Ovary (tissue), 9 donors: ENCODE results near the gene SLC35E4. TPM values are rescaled to one million over a fixed set of nuclear protein-coding genes. Genes with fewer than 3 reads are reported as not detected.
"Not testable (repeated sequence)": the region's sequence is repeated elsewhere in the genome, so short reads cannot be mapped to it uniquely, and the experiment has no call there.

Experiments used
- DNase-seq, 5 donors: peaks; one replicate each; pipeline ENCODE4 v3.0.0-alpha.2; 2019 to 2020
- H3K27ac ChIP-seq, 2 donors: fragments of 200-600 bp; one replicate each; pipeline versions ENCODE4 v1.5.1 to v1.8.0; 2019 to 2022
- H3K27me3 ChIP-seq: fragments of 200-600 bp; one replicate; pipeline ENCODE4 v1.8.0; 2022
- H3K36me3 ChIP-seq: fragments of 200-600 bp; sonication (generic); one replicate; pipeline ENCODE4 v1.5.1; 2019
- H3K4me1 ChIP-seq: one replicate; pipeline ENCODE4 v1.8.1; 2013; ENCODE audit warnings: mild to moderate bottlenecking, moderate library complexity; ENCODE audit not compliant: insufficient read depth
- H3K4me3 ChIP-seq: fragments of 200-600 bp; sonication (generic); one replicate; pipeline ENCODE4 v1.5.1; 2017
- H3K9me3 ChIP-seq, 2 donors: fragments of 200-600 bp in 1 of 2; sonication (generic) in 1 of 2; one replicate each; pipeline versions ENCODE4 v1.5.1 to v1.8.1; 2013 to 2019; ENCODE audit warnings: mild to moderate bottlenecking in 1 of 2, moderate library complexity in 1 of 2
- EP300 ChIP-seq: sonication (generic); formaldehyde crosslinking; IDR thresholded peaks from one replicate; pipeline ENCODE4 v1.6.1; 2017; ENCODE audit warnings: antibody characterized with exemption
- POLR2A ChIP-seq: fragments of 450-650 bp; IDR thresholded peaks from one replicate; pipeline ENCODE4 v1.6.1; 2017; ENCODE audit warnings: antibody characterized with exemption, mild to moderate bottlenecking, moderate library complexity
- WGBS, 3 donors: extraction: QIAGEN DNeasy Blood & Tissue Kit in 1 of 3; methylation state at CpG; one replicate each; pipeline versions ENCODE4 v1.1.5 to v1.1.7; 2013 to 2017; 5-methylcytosine and 5-hydroxymethylcytosine counted together
- intact Hi-C, 4 donors: fragments of 100-400 bp; cut with DNase I; formaldehyde crosslinking; loops; one replicate each; pipeline versions ENCODE4 v1.11.0 to v1.15.1; 2022 to 2023
- polyA plus RNA-seq, 2 donors: library from polyadenylated mRNA; stranded (reverse); fragments of 200-250 nt in 1 of 2; fragments of 350-450 nt in 1 of 2; fragmentation: Illumina TruSeq in 1 of 2; extraction: RNeasy Lipid Tissue Mini Kit (QIAGEN cat#74804) in 1 of 2; gene quantifications; one replicate each; pipeline ENCODE4 v1.2.3, GENCODE V29; 2013 to 2014
- total RNA-seq, 7 donors: library from RNA; depleted of rRNA in 2 of 7; stranded (reverse); fragments of >200 nt in 2 of 7; fragmentation: NEBNext Ultra II Directional in 3 of 7; extraction: Animal tissue kit (Norgen Biotek cat#: 25700) in 3 of 7; gene quantifications; one replicate each; pipeline versions ENCODE4 v1.1.0 to v1.2.4, GENCODE V29; 2016 to 2023
- TF ChIP-seq, protein P1 (sequence below), 3 donors: fragments of 450-650 bp in 2 of 3; fragments of 200-600 bp in 1 of 3; IDR thresholded peaks; one replicate each; pipeline versions ENCODE4 v1.5.1 to v1.8.0; 2016 to 2022; ENCODE audit warnings: antibody characterized with exemption in 3 of 3, mild to moderate bottlenecking in 1 of 3
- donor health status: DM: no; HTN: no; CAD: no; lungs with moderate emphysema.
- donor health status: DM: no; HTN: no; CAD: no.
- donor health status: Bipolar disorder and iron deficiency.
- donor health status: DM: yes; HTN: yes; CAD: no.
- donor health status: DM: no; HTN: no; CAD: no.
- donor health status: DM: yes; HTN: yes; CAD: no.

SLC35E4 gene
- total and polyA plus RNA-seq, 9 donors = 0.90 to 6.7 (median 3.5) TPM

DNA sequence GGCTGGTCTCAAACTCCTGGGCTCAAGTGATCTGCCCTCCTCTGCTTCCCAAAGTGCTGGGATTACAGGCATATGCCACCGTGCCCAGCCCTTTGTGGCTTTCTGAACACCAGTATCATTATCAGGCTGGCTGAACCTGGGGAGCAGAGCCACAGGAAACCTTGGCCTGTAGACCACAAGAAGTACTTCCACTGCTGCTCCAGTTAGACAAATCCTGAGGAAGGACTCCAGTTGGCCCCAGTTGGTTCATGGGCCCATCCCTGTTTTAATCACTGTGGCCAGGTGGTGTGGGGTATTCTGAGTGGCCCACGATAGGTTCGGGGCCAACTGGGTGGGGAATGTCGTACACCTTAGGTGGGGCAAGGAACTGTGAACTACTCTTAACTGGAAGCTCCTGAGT lies 37.6 kb downstream of the SLC35E4 start:
- H3K4me1 ChIP-seq = no peaks in the 10 kb centered on the region
- no peak overlapping the region for H3K27ac ChIP-seq
- DNase-seq = no peak
- TF ChIP-seq POLR2A (no peak), EP300 (no peak)
- TF ChIP-seq, protein P1, sequence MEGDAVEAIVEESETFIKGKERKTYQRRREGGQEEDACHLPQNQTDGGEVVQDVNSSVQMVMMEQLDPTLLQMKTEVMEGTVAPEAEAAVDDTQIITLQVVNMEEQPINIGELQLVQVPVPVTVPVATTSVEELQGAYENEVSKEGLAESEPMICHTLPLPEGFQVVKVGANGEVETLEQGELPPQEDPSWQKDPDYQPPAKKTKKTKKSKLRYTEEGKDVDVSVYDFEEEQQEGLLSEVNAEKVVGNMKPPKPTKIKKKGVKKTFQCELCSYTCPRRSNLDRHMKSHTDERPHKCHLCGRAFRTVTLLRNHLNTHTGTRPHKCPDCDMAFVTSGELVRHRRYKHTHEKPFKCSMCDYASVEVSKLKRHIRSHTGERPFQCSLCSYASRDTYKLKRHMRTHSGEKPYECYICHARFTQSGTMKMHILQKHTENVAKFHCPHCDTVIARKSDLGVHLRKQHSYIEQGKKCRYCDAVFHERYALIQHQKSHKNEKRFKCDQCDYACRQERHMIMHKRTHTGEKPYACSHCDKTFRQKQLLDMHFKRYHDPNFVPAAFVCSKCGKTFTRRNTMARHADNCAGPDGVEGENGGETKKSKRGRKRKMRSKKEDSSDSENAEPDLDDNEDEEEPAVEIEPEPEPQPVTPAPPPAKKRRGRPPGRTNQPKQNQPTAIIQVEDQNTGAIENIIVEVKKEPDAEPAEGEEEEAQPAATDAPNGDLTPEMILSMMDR (IDR thresholded peaks at IDR 0.05) = no peak
- H3K9me3 ChIP-seq = no peaks in the 10 kb centered on the region
- WGBS, 3 donors = 90 to 92% (median 91%) methylated on average over 4 of the region's 4 CpGs
- intact Hi-C loops = no loop called here
- no peaks in the 10 kb centered on the region for H3K36me3 ChIP-seq
- no peak overlapping the region for H3K4me3 ChIP-seq
- H3K27me3 ChIP-seq = no peaks in the 10 kb centered on the region

DNA sequence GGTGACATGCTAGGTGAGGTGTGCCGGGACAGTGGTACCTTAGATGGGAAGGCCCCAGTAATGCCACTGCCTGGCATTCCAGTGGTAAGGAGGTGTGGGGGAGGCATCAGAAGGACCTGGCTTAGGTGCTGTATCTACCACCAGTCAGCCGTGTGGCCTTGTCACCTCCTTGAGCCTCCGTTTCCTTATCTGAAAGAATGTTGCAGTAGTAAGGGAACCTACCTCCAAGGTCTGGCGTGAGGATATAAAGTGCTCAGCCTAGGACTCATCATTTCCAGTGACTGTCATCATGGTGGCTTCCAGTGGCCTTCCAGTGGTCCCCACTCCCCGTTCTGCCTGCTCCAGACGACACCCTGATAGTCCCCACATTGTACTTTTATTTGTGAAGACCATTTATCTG lies 38.9 kb downstream of the SLC35E4 start:
- DNase-seq = no peak
- Histone ChIP-seq H3K4me3 (no peak overlapping the region), H3K27me3 (no peaks in the 10 kb centered on the region), H3K36me3 (no peaks in the 10 kb centered on the region), H3K27ac (no peak overlapping the region), H3K9me3 (no peaks in the 10 kb centered on the region), H3K4me1 (no peaks in the 10 kb centered on the region)
- TF ChIP-seq POLR2A (no peak), EP300 (no peak)
- TF ChIP-seq, protein P1 (IDR thresholded peaks at IDR 0.05) = no peak
- WGBS, 3 donors = 83 to 91% (median 88%) methylated on average over 6 of the region's 6 CpGs
- intact Hi-C loops = no loop called here

DNA sequence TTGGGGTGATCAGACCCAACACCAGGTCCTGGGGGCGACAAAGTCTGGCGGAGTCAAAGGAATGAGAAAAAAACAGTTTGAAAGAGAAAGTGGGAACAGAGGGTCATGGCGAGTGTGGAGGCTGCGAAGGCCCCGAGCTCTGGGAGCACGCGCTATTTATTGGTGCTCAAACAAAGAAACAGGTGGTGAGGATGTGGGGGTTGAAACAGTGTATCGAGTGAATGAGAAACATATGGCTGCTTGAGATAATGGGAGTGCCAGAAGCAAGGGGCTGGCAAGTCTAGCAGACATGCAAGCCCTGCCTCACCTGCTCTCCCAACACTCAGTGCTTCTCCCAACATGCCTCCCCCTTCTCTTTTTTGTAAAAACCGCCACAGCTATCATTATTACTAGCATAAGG lies 39.9 kb downstream of the SLC35E4 start:
- TF ChIP-seq EP300 (no peak), POLR2A (no peak)
- TF ChIP-seq, protein P1 (IDR thresholded peaks at IDR 0.05) = no peak
- no peaks in the 10 kb centered on the region for H3K4me1 ChIP-seq
- H3K36me3 ChIP-seq = no peaks in the 10 kb centered on the region
- 12 to 30% (median 13%) methylated on average over 9 of the region's 9 CpGs for WGBS, 3 donors
- no peak overlapping the region for H3K4me3 ChIP-seq
- H3K27ac ChIP-seq = no peak overlapping the region
- no peaks in the 10 kb centered on the region for H3K27me3 ChIP-seq
- no peak for DNase-seq
- intact Hi-C loops = no loop called here
- no peaks in the 10 kb centered on the region for H3K9me3 ChIP-seq

DNA sequence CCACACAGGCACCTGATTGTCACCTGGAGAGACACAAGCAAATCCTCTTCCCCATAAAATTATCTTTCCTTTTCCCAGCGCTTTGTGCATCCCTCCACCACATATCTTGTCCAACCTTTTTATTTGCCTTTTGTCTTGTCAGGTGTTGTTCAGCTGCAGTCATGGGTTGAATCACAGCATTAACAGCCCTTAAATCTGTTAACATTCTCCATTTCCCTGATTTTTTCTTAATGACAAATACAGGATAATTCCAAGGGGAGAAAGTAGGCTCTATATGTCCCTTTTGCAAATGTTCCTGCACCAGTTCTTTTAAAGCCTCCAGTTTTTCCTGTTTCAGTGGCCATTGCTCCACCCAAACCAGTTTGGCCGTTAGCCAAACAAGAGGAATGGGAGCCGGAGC lies 41.0 kb downstream of the SLC35E4 start:
- H3K27ac ChIP-seq, H3K27me3 ChIP-seq, H3K36me3 ChIP-seq, DNase-seq, H3K4me3 ChIP-seq, H3K9me3 ChIP-seq, intact Hi-C loops, H3K4me1 ChIP-seq: not testable (repeated sequence)
- 74 to 84% (median 77%) methylated on average over 3 of the region's 3 CpGs for WGBS, 3 donors

DNA sequence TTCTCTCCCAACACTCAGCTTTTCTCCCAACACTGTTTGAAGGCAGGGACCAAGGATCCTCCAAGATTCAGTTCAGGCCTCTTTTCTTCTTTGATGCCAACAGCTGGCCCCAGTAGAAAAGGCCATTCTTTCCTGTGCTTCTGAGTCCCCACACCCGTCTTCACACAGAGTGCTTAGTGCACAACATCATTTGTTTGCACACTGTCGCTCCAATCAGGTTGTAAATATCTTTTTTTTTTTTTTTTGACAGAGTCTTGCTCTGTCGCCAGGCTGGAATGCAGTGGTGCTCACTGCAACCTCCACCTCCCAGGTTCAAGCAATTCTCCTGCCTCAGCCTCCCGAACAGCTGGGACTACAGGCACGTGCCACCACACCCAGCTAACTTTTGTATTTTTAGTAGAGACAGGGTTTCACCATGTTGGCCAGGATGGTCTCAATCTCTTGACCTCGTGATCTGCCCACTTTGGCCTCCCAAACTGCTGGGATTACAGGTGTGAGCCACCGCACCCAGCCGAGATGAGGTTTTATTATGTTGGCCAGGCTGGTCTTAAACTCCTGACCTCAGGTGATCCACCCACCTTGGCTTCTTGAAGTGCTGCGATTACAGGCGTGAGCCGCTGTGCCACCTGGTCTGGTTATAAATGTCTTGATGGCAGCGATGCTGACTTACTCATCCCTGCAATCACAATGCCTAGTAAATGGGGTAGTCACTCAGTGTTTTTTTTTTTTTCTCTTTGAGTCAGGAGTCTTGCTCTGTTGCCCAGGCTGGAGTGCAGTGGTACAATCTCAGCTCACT lies 44.5 kb downstream of the SLC35E4 start:
- H3K27ac ChIP-seq, DNase-seq, H3K27me3 ChIP-seq, intact Hi-C loops, H3K4me3 ChIP-seq, H3K4me1 ChIP-seq, H3K36me3 ChIP-seq, H3K9me3 ChIP-seq: not testable (repeated sequence)
- WGBS, 3 donors = 81 to 92% (median 90%) methylated on average over 12 of the region's 12 CpGs
